GM18951 (cell line): ENCODE results near the gene ZNF497.

Source experiments
- POLR2A ChIP-seq: IDR thresholded peaks from 4 replicates; pipeline ENCODE4 v1.6.1; 2011; ENCODE audit warnings: mild to moderate bottlenecking; ENCODE audit not compliant: insufficient read length, insufficient read depth; ENCODE audit errors: extremely low read depth
- in situ Hi-C: fragments of 300-500 bp; cut with MboI; formaldehyde crosslinking; loops from one replicate; pipeline ENCODE4 v1.12.0; 2022; ENCODE audit warnings: low sequenced_read_pairs, mixed read lengths, inconsistent platforms; ENCODE audit not compliant: unreplicated experiment

Gene ZNF497

GRCh38 chr19:58368561-58369360, 6.2 kb upstream of the ZNF497 start:
- in situ Hi-C loops: no loop called here
- TF ChIP-seq POLR2A: no peak

- TF ChIP-seq POLR2A: no peak
- in situ Hi-C loops: no loop called here
Measured at GRCh38 chr19:58367698-58368454, 5.3 kb upstream of the ZNF497 start.

- in situ Hi-C loops: no loop called here
- TF ChIP-seq POLR2A: no peak
Measured at GRCh38 chr19:58366585-58367430, 4.3 kb upstream of the ZNF497 start.

DNA sequence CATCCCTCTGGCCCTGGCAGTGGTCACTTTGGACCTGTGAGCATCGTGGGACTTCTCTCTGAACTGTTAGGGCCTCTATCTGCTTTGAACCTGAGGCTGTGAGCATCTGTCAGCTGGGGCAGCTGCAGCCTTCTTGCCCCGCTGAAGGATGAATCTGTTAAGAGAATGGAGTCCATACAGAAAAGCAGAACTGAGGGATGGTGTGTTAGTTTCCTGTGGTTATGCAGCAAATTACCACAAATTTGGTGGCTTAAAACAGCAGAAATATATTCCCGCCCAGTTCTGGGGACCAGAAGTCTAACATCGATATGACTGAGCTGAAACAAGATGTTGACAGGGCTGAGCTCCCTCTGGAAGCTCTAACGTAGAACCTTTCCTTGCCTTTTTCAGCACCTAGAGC, 1.6 kb upstream of the ZNF497 start:
- TF ChIP-seq POLR2A: no peak
- in situ Hi-C loops: no loop called here

GRCh38 chr19:58361900-58362271, 665 bp downstream of the ZNF497 start:
- in situ Hi-C loops: no loop called here
- no peak for TF ChIP-seq POLR2A

DNA sequence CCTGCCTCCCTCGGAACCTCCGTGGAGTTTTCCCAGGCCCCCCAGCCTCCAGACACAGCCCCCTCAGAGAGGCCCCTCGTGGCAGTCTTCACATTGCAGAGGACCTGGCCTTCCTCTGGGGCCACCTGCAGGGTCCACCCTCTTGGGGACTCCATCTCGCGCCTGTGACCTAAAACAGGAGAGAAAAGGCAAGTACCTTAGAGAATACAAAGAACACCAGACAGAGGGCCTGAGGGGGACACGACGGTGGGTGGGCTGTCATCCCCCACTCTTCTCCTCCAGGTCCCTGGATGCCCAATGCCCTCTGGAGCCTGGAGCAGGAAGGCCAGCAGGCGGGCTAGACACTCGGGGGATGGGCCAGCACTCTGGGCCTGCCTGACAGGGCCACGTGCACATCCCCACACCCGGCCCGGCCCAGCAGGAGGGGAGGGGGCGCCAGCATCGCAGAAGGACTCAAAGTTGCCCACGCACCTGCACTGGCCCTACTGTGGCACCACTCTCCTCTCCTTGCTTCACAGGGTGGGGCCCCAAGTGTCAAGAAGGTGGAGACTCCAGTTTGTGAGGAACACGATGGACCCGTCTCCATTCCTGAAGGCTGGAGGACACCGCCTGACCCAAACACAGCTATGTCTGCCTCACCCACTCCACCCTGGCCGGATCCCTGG, 4.9 kb downstream of the ZNF497 start:
- no peak for TF ChIP-seq POLR2A
- in situ Hi-C loops: no loop called here

- in situ Hi-C loops: no loop called here
- no peak for TF ChIP-seq POLR2A
Measured at GRCh38 chr19:58356766-58357480, 5.6 kb downstream of the ZNF497 start.

DNA sequence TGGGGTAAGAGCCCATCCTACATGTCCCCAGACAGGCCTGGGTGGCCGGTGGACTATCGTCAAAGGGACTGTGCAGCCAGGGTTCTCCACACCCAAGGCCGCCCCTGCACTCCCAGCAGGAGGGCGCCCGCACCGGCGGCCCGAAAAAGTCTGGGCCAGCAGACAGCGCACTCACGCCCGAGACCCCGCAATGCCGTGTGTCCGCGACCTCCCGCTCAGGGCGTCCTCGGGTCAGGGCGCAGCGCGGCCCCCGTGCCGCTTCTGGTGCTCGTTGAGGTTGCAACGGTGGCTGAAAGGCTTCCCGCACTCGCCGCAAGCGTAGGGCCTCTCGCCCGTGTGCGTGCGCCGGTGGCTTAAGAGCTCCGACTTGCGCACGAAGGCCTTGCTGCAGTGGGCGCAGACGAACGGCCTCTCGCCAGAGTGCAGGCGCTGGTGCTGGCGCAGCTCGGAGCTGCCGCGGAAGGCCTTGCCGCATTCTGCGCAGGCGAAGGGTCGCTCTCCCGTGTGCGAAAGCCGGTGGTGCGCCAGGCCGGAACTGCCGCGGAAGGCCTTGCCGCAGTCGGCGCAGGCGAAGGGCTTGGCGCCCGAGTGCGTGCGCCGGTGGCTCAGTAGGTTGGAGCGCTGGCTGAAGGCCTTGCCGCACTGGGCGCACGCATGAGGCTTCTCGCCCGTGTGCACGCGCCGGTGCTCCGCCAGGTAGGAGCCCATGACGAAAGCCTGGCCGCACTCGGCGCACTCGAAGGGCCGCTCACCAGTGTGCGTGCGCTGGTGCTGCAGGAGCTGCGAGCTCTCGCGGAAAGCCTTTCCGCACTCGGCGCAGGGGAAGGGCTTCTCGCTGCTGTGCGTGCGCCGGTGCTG, 6.4 kb downstream of the ZNF497 start:
- in situ Hi-C loops: no loop called here
- peak; percentile 20 for TF ChIP-seq POLR2A

DNA sequence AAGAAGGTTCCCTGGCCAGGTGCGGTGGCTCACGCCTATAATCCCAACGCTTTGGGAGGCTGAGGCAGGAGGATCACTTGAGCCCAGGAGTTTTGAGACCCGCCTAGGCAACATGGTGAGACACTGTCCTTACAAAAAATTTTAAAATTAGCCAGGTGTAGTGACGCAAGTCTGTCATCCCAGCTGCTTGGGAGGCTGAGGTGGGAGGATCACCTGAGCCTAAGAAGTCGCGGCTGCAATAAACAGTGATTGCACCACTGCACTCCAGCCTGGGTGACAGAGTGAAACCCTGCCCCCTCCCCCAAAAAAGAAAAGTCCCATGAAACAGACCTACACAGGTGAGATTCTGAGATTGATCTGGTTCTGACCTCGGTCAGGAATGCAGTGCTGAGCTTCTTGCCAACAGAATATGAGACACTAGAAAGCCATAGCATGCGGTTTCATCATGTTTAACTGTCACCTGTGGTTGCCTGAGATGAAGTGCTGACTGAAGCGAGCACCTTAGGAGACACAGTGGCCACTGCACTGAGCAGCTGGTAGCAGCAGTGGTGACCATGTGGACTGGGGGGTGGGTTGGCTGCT, 7.2 kb downstream of the ZNF497 start:
- no peak for TF ChIP-seq POLR2A
- in situ Hi-C loops: no loop called here

DNA sequence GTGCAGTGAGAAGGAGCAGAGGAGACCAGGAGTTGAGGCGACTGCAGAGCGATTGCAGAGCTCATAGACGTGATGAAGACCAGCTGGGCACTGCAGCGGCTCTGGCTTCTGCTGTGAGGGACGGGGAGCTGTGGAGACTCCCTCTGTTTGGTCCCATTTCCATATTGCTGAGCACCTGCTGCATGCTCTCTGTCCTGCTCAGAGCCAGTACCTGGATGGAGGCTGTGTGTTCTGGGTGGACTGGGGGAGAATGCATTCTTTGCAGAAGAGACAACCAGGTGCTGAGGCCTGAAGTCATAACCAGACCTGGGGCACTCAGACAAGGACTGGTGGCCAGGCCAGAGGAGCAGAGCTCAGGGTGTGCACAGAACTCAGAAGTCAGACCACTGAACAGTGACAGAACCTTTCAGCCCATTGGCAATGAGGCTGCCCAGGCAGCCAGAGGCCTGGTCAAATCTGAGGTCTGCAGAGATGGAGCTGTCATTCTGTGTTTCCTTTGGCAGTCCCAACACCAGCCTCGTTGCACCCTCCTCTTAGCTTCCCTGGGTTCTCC, 8.0 kb downstream of the ZNF497 start:
- no peak for TF ChIP-seq POLR2A
- in situ Hi-C loops: no loop called here
